Astrocyte (in vitro differentiated cells and primary cell): Measurements from ENCODE around the gene SMIM20.

Source experiments
- CTCF ChIP-seq: IDR thresholded peaks from 2 replicates; pipeline ENCODE4 v1.5.1; 2011; ENCODE audit warnings: low read depth, mild to moderate bottlenecking, inconsistent platforms, low read length, moderate library complexity; ENCODE audit not compliant: insufficient read depth
- EZH2 ChIP-seq: IDR thresholded peaks from 2 replicates; pipeline ENCODE4 v1.6.1; 2012; ENCODE audit warnings: mild to moderate bottlenecking, low read length, inconsistent platforms; ENCODE audit not compliant: insufficient read depth

DNA sequence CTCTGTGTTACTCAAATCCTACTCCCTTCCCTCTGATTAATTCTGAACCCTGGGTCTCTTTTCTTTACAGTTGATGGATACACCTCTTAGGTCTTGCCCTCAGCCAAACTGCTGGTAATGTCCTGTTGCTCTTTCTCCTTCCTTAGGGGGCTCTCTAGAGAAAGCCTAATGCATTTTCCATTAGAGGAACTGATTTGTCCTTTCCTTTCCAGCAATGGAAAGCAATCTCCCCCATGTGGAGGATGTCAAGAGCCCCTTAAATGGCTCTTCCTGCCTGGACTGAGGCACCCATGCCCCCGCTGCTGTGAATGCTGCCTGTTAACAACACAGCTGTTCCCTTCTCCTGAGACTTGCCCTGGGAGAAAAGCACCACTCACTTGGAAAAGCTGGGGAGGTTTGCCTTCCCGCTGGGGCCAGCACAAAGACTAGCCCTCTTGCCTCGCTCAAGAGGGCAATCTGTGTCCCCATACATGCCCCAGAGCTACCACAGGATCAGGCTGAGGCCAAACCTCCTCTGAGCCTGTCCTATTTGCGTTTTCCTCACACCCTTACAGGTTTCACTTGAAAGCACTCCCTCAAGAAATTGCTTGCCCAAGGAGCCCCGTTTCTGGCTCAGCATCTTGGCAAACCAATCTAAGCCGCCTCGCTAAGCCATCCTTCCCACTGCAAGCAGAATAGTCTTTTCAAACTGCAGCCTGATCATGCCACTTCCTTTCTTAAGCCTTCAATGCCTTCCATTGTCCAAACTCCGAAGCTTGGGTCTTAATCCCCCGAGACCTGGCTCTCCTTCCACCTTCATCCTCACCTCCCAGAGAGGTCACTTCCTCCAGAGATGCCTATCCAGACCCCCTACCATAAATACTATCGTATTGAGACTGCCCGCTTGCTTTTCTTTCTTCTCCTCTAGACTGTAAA is 23.2 kb upstream of the SMIM20 start:
- TF ChIP-seq CTCF = no peak
- TF ChIP-seq EZH2 = no peak
